GM23338 (cell line): ENCODE measurements around the gene SGK1. TPM values are rescaled to one million over a fixed set of nuclear protein-coding genes. Genes with fewer than 3 reads are reported as not detected.

Experiments used
- ATAC-seq: fragments of 200-7000 bp; cut with Tn5 transposase; 3 replicates; pipeline ENCODE4 v1.9.1; 2020
- DNase-seq: peaks from one replicate; pipeline ENCODE4 v3.0.0-alpha.2; 2015; ENCODE audit warnings: low spot score
- H2AFZ ChIP-seq: fragments of 200-600 bp; sonication (generic); 2 replicates; pipeline ENCODE4 v1.8.0; 2016; ENCODE audit warnings: antibody characterized with exemption, mild to moderate bottlenecking, moderate library complexity
- H3F3A ChIP-seq: fragments of 200-600 bp; sonication (generic); replicated peaks from 2 replicates; pipeline ENCODE4 v1.8.0; 2017; ENCODE audit warnings: antibody characterized with exemption, mixed run types, low read depth
- H3K27ac ChIP-seq: fragments of 200-600 bp; sonication (generic); 2 replicates; pipeline ENCODE4 v1.6.1; 2016; ENCODE audit warnings: low read depth
- H3K27me3 ChIP-seq: fragments of 200-600 bp; sonication (generic); 2 replicates; pipeline ENCODE4 v1.8.0; 2016; ENCODE audit warnings: mild to moderate bottlenecking, mixed run types, moderate library complexity; ENCODE audit not compliant: insufficient read depth
- H3K36me3 ChIP-seq: fragments of 200-600 bp; sonication (generic); 2 replicates; pipeline ENCODE4 v1.8.0; 2016; ENCODE audit warnings: mild to moderate bottlenecking; ENCODE audit not compliant: insufficient read depth
- H3K4me1 ChIP-seq: fragments of 200-600 bp; sonication (generic); 2 replicates; pipeline ENCODE4 v1.8.0; 2016; ENCODE audit warnings: mild to moderate bottlenecking, moderate library complexity; ENCODE audit not compliant: insufficient read depth
- H3K4me2 ChIP-seq: fragments of 200-600 bp; sonication (generic); 2 replicates; pipeline ENCODE4 v1.7.1; 2017; ENCODE audit warnings: mixed run types
- H3K4me3 ChIP-seq: fragments of 200-600 bp; sonication (generic); 2 replicates; pipeline ENCODE4 v1.6.1; 2016; ENCODE audit warnings: mixed run types
- H3K79me2 ChIP-seq: fragments of 200-600 bp; sonication (generic); replicated peaks from 2 replicates; pipeline ENCODE4 v1.8.0; 2017; ENCODE audit warnings: mild to moderate bottlenecking; ENCODE audit not compliant: insufficient read depth
- H3K9me2 ChIP-seq: fragments of 200-600 bp; sonication (generic); 2 replicates; pipeline ENCODE4 v1.8.0; 2017; ENCODE audit not compliant: insufficient read depth
- H4K20me1 ChIP-seq: fragments of 200-600 bp; sonication (generic); replicated peaks from 2 replicates; pipeline ENCODE4 v1.8.0; 2017; ENCODE audit warnings: mild to moderate bottlenecking; ENCODE audit not compliant: insufficient read depth
- H3K27ac Mint-ChIP-seq: 2 replicates; pipeline ENCODE4 v1.8.0; 2020; ENCODE audit warnings: inconsistent platforms, mild to moderate bottlenecking, moderate library complexity, mixed read lengths
- H3K27me3 Mint-ChIP-seq: 3 replicates; pipeline ENCODE4 v1.8.0; 2022; ENCODE audit warnings: low read depth, mild to moderate bottlenecking, moderate library complexity, mixed read lengths, inconsistent platforms; ENCODE audit not compliant: insufficient read depth, poor library complexity
- H3K36me3 Mint-ChIP-seq: 3 replicates; pipeline ENCODE4 v1.8.0; 2021; ENCODE audit warnings: low read depth, mild to moderate bottlenecking, inconsistent platforms, moderate library complexity, mixed read lengths
- H3K4me1 Mint-ChIP-seq: 3 replicates; pipeline ENCODE4 v1.8.0; 2020; ENCODE audit warnings: mild to moderate bottlenecking, inconsistent platforms, mixed read lengths
- H3K4me3 Mint-ChIP-seq: 3 replicates; pipeline ENCODE4 v1.8.0; 2021; ENCODE audit warnings: moderate library complexity, mild to moderate bottlenecking, inconsistent platforms, mixed read lengths
- H3K9me3 Mint-ChIP-seq: 3 replicates; pipeline ENCODE4 v1.8.0; 2020; ENCODE audit warnings: moderate library complexity, mild to moderate bottlenecking, inconsistent platforms, mixed read lengths
- ETS1 ChIP-seq: IDR thresholded peaks from 2 replicates; pipeline ENCODE4 v1.6.1; 2016; ENCODE audit warnings: antibody characterized with exemption
- EZH2 ChIP-seq: fragments of 200-600 bp; sonication (generic); IDR thresholded peaks from one replicate; pipeline ENCODE4 v1.8.0; 2017; ENCODE audit warnings: antibody characterized with exemption, mild to moderate bottlenecking, low read depth; ENCODE audit not compliant: unreplicated experiment
- EZH2phosphoT487 ChIP-seq: fragments of 200-600 bp; sonication (generic); IDR thresholded peaks from one replicate; pipeline ENCODE4 v1.8.1; 2018; ENCODE audit warnings: antibody characterized with exemption; ENCODE audit not compliant: unreplicated experiment
- JUNB ChIP-seq: IDR thresholded peaks from one replicate; pipeline ENCODE4 v1.6.1; 2016; ENCODE audit warnings: antibody characterized with exemption; ENCODE audit not compliant: unreplicated experiment
- NANOG ChIP-seq: IDR thresholded peaks from 2 replicates; pipeline ENCODE4 v1.6.1; 2016; ENCODE audit warnings: antibody characterized with exemption, borderline replicate concordance
- POLR2AphosphoS5 ChIP-seq: IDR thresholded peaks from 2 replicates; pipeline ENCODE4 v1.6.1; 2016; ENCODE audit warnings: antibody characterized with exemption, low read depth
- STAT1 ChIP-seq: IDR thresholded peaks from one replicate; pipeline ENCODE4 v1.6.1; 2016; ENCODE audit warnings: antibody characterized with exemption; ENCODE audit not compliant: unreplicated experiment
- ZNF331 ChIP-seq: fragments of 250-450 bp; sonication (Bioruptor Pico); IDR thresholded peaks from 2 replicates; pipeline ENCODE4 v1.5.0; 2020; ENCODE audit warnings: low read depth, mild to moderate bottlenecking, moderate library complexity
- ZNF462 ChIP-seq: fragments of 250-450 bp; sonication (Bioruptor Pico); IDR thresholded peaks from 2 replicates; pipeline ENCODE4 v1.5.0; 2020; ENCODE audit warnings: mild to moderate bottlenecking, moderate library complexity
- polyA plus RNA-seq: library from polyadenylated mRNA; unstranded; fragments of >200 nt; fragmentation: Nextera tagmentation; extraction: Ambion mirVana; gene quantifications from 2 replicates; pipeline ENCODE4 v1.2.1, GENCODE V29; 2016
- total RNA-seq: library from RNA; depleted of rRNA; stranded (reverse); fragments of >200 nt; shearing (Covaris generic); gene quantifications from 2 replicates; pipeline ENCODE4 v1.2.3, GENCODE V29; 2014

The SGK1 gene
- total and polyA plus RNA-seq, 2 experiments from 2014 or later = 16.3 to 37.2 TPM

GRCh38 chr6:134187154-134187553, 130.8 kb downstream of the SGK1 start (continued):
- TF ChIP-seq ZNF462 (CRISPR knock-in tag) (no peak), POLR2AphosphoS5 (no peak), ETS1 (no peak), EZH2phosphoT487 (no peak), ZNF331 (CRISPR knock-in tag) (no peak), NANOG (no peak), EZH2 (no peak), STAT1 (no peak)

DNA sequence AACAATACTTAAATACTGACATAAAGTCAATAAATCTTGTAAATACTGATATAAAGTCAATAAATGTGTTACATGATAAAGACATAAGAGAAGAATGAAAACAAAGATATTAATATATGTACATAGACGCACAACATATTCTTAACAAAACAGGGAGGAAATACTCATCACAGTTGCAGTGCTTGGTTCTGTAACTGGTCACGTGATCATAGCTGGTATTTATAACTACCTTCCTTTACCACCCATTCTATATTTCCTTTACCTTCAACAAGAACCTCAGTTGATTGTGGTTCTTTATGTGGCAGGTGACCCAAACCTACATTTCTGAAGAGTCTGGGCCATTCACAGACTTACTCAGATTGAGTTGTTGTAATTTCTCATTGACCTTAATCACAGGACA, 131.6 kb downstream of the SGK1 start:
- ATAC-seq = no peak
- Histone ChIP-seq H4K20me1 (no peaks in the 10 kb centered on the region), H3K27me3 (no peaks in the 10 kb centered on the region), H3K36me3 (no peaks in the 10 kb centered on the region), H3K79me2 (no peaks in the 10 kb centered on the region), H3F3A (no peaks in the 10 kb centered on the region), H3K9me2 (peaks cover 8% of the 10 kb centered on the region; the same call in 1 of the 2 replicates), H3K4me2 (no peak overlapping the region), H2AFZ (no peak overlapping the region), H3K4me3 (no peak overlapping the region), H3K4me1 (peaks cover 23% of the 10 kb centered on the region), H3K27ac (no peak overlapping the region)
- Mint-ChIP-seq H3K4me3 (no peak overlapping the region), H3K36me3 (no peaks in the 10 kb centered on the region), H3K27ac (no peak overlapping the region), H3K27me3 (peaks cover 5% of the 10 kb centered on the region), H3K9me3 (no peaks in the 10 kb centered on the region), H3K4me1 (peaks cover 17% of the 10 kb centered on the region)
- TF ChIP-seq STAT1 (no peak), JUNB (no peak)
- no peak for DNase-seq
